Cardiac septum (tissue), 1 donor: ENCODE results near the gene CTF1. TPM values are rescaled to one million over a fixed set of nuclear protein-coding genes. Genes with fewer than 3 reads are reported as not detected.
"Not testable (repeated sequence)": the region's sequence is repeated elsewhere in the genome, so short reads cannot be mapped to it uniquely, and the experiment has no call there.

Experiments used
- DNase-seq: peaks from one replicate; pipeline ENCODE4 v3.0.0-alpha.2; 2020; ENCODE audit warnings: low spot score
- intact Hi-C: fragments of 100-400 bp; cut with DNase I; formaldehyde crosslinking; loops from one replicate; pipeline ENCODE4 v1.14.0; 2022
- total RNA-seq: library from RNA; stranded (reverse); fragmentation: NEBNext Ultra II Directional; extraction: Animal tissue kit (Norgen Biotek cat#: 25700); gene quantifications from one replicate; pipeline ENCODE4 v1.2.1, GENCODE V29; 2021
- donor health status: DM: no; HTN: no; CAD: no.

Gene CTF1
- total RNA-seq, 1 donor from 2014 or later = 17.7 TPM

- no peak for DNase-seq
- intact Hi-C loops = no loop called here
Observed at GRCh38 chr16:30885196-30885595, 11.2 kb upstream of the CTF1 start.

GRCh38 chr16:30886145-30886544, 10.3 kb upstream of the CTF1 start:
- intact Hi-C loops = no loop called here
- DNase-seq = no peak

GRCh38 chr16:30887927-30888326, 8.5 kb upstream of the CTF1 start:
- intact Hi-C loops = no loop called here

GRCh38 chr16:30888856-30889499, 7.4 kb upstream of the CTF1 start:
- intact Hi-C loops = no loop called here
- no peak for DNase-seq

More at GRCh38 chr16:30887927-30888326, 8.5 kb upstream of the CTF1 start:
- DNase-seq = no peak

- intact Hi-C loops = loop anchor here (5.0 kb wide), 1 partner anchor 102 kb away; the partner anchor contains the start of gene ZNF629
- no peak for DNase-seq
Observed at GRCh38 chr16:30889721-30890120, 6.7 kb upstream of the CTF1 start.

GRCh38 chr16:30891043-30891823, 5.2 kb upstream of the CTF1 start:
- not testable (repeated sequence) for DNase-seq
- intact Hi-C loops = loop anchor here (5.0 kb wide), 1 partner anchor 104 kb away; the partner anchor contains the start of gene ZNF629

GRCh38 chr16:30892670-30893416, 3.6 kb upstream of the CTF1 start:
- intact Hi-C loops = loop anchor here (5.0 kb wide), 1 partner anchor 106 kb away; the partner anchor contains the start of gene ZNF629

GRCh38 chr16:30893417-30893743, 3.0 kb upstream of the CTF1 start:
- DNase-seq = no peak
- intact Hi-C loops = loop anchor here (5.0 kb wide), 1 partner anchor 106 kb away; the partner anchor contains the start of gene ZNF629

More at GRCh38 chr16:30892670-30893416, 3.6 kb upstream of the CTF1 start:
- DNase-seq = no peak

GRCh38 chr16:30893744-30894539, 2.5 kb upstream of the CTF1 start, which contains the start of gene BCL7C:
Gene BCL7C, minus strand, starts transcription at chr16:30894077. Its CDS starts 133 bp downstream, at chr16:30893944.
- DNase-seq = peak; percentile 97
- intact Hi-C loops = loop anchor here (5.0 kb wide), 1 partner anchor 107 kb away; the partner anchor contains the start of gene ZNF629

- intact Hi-C loops = loop anchor here (5.0 kb wide), 1 partner anchor 107 kb away; the partner anchor contains the start of gene ZNF629
Observed at GRCh38 chr16:30894540-30895368, 1.7 kb upstream of the CTF1 start.

GRCh38 chr16:30895627-30896260, 670 bp upstream of the CTF1 start:
- intact Hi-C loops = loop anchor here (2.0 kb wide), 1 partner anchor 27 kb away; the partner anchor contains the start of gene FBXL19
- no peak for DNase-seq

More at GRCh38 chr16:30894540-30895368, 1.7 kb upstream of the CTF1 start:
- DNase-seq = no peak

GRCh38 chr16:30896889-30897733, 697 bp downstream of the CTF1 start:
- intact Hi-C loops = loop anchor here (2.0 kb wide), 1 partner anchor 26 kb away; the partner anchor contains the start of gene FBXL19
- DNase-seq = peak; percentile 96

- DNase-seq = no peak
- intact Hi-C loops = loop anchor here (5.0 kb wide), 1 partner anchor 137 kb away; the partner anchor contains the start of genes CFAP119 and RNF40
Observed at GRCh38 chr16:30899794-30900193, 3.4 kb downstream of the CTF1 start.

GRCh38 chr16:30900588-30900987, 4.2 kb downstream of the CTF1 start:
- intact Hi-C loops = loop anchor here (5.0 kb wide), 1 partner anchor 138 kb away; the partner anchor contains the start of genes CFAP119 and RNF40

GRCh38 chr16:30901201-30902028, 5.0 kb downstream of the CTF1 start:
- no peak for DNase-seq

More at GRCh38 chr16:30900588-30900987, 4.2 kb downstream of the CTF1 start:
- DNase-seq = no peak

More at GRCh38 chr16:30901201-30902028, 5.0 kb downstream of the CTF1 start:
- intact Hi-C loops = loop anchor here (1.0 to 5.0 kb wide), 2 partner anchors 57 to 139 kb away; partner anchors contain the start of genes CFAP119 and RNF40
